HG02970 (cell line): ENCODE results near the gene XRCC4.

ENCODE experiments used
- ATAC-seq: cut with Tn5 transposase; IDR thresholded peaks from one replicate; pipeline ENCODE4 v1.9.1; 2021; ENCODE audit warnings: mild to moderate bottlenecking, moderate library complexity, moderate number of reproducible peaks; ENCODE audit not compliant: unreplicated experiment, low FRiP score

The XRCC4 gene

DNA sequence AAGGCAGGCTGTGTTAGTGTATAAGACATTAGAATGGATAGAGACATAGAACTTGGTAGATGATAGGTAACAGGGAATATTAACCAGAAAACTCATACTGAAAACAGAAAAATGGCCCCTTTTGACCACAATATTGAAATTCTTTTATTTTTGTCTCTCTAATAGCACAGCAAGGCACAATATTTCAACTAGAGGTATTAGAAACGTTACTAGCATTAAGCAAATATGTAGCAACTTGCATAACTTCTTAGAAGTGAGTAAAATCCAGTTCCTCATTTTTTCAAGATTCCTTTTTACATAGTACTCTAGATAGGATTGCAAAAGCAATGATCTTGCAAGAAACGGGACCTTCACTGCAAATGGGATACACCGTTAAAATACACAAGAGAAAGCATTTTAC, 291.5 kb downstream of the XRCC4 start:
- no peak for ATAC-seq

GRCh38 chr5:83370957-83371356, 293.6 kb downstream of the XRCC4 start:
- no peak for ATAC-seq

DNA sequence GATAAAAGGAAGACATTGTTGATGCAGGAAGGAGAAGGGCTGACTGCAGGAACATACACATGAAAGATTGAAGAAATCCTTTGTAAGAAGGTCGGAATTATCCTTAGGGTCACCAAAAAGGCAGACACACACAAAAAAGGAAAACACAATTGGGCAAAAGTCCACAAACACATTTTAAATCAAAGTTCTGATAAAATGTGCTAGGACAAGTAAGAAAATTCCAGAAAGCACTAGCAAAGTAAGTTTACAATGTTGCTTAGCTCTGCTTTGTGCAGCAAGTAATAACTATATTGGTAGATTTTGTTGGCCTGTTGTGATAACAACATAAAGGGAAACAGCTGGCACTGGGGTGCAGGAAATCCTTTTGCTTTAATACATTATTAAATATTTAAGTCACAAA, 294.4 kb downstream of the XRCC4 start:
- no peak for ATAC-seq

GRCh38 chr5:83374547-83374946, 297.2 kb downstream of the XRCC4 start:
- no peak for ATAC-seq

DNA sequence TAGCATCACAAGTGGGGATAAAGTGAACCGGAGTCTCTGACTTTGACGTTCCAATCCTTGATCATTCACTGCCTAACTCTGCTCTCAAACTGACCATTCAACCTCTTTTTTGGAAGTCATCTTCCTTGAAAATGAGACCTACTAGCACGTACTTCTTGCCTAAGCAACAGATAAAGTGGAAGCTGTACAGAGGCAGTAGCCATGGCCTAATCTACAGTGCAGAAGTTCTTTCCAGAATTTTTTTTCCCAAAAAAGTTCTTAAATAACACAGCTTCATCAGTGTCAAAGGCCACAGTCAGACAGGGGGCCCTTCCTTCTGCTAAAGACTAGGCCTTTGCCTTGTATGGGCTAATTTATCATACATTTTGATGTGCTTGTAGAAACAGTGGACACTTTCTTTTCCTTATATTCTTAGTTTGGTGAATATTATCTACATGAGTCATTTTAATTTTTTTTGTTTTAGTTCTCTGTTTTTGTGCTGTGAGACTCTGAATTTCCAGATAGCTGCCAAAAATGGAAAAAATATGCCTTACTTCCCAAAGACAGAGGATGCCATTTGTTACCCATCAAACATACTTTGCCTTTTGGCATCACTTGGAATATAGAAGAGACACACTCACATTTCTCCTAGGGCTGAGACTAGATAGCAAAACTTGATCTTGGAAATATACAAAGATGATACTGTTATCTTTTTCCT, 297.9 kb downstream of the XRCC4 start:
- ATAC-seq: no peak

DNA sequence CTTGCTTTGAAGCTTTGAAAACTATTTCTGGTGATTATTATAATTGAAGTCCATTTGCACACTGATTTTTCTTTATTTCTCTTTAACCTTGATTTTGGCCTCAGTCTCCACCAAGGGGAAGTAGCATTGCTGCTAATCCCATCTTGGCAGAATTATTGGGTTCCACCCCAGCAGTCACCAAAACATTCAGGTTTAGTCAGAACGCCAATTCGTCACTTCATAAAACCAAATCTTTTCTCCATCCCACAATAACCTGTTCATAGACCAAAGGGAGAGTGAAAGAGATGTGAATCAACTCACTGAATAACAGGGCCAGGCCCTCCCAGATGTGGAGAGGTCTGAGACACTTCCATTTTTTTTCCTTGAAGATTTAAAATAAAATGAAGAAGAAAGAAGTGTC, 299.1 kb downstream of the XRCC4 start:
- ATAC-seq: no peak

DNA sequence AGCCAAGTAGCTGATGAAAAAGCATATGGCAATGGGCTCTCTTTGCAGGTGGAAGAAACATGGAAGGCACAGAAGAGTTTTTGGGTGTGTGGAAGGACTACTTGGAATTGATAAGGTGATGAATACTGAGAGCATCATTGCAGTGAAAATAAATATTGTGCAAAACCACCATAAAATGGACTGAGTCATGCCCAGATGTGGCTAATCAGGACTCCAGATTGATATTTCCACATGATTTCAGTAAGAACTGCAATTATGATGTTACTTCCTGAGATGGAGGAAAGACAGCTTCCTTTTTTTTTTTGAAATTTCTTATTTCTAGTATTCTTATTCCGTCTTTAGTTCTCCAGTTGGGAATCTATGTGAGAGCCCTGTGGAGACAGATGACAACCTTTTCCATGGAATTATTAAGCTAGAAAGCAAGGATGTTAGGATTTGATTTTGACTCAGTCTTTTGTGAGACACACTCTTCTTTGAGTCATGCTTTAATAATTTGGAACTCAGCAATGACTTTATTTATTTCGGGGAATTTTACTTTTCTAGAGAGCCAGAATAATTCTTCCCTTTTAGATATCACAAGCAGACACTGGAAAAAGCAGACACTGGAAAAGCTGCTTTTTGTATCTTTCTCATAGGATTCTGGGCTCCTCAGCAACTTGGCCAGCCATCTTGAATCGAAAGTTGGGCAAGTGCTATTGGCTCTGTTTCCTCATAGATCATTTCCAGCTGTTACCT, 300.0 kb downstream of the XRCC4 start:
- ATAC-seq: no peak

GRCh38 chr5:83378624-83379289, 301.4 kb downstream of the XRCC4 start:
- ATAC-seq: no peak

DNA sequence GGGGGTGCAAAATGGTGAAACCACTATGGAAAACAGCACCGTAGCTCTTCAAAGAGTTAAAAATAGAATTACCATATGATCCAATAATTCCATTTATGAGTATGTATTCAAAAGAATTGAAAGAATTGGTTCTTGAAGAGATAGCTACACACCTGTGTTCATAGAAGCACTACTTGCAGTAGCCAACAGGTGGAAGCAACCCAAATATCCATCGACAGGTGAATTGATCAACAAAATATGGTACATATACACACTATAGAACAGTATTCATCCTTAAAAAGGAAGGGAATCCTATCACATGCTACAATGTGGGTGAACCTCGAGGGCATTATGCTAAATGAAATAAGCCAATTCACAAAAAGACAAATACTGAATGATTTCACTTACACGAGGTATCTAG, 308.5 kb downstream of the XRCC4 start:
- no peak for ATAC-seq

DNA sequence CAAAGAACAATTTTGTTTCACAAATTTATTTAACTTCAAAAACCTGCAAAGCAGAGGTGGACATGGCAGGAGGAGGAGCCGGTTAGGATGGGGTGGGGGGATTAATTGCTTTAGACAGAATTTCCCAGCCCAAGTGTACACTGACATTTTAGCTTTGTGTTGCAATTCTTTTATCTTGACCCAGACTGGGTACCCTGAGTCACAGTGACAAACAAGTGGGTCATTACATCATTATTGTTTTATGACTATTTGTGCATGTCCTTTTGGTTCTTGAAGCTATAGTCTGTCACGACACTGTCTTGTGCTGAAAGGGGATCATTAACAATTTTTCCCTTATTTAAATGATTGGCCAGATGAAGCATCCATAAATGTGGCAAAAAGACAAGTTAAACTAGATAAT, 309.7 kb downstream of the XRCC4 start:
- ATAC-seq: no peak

DNA sequence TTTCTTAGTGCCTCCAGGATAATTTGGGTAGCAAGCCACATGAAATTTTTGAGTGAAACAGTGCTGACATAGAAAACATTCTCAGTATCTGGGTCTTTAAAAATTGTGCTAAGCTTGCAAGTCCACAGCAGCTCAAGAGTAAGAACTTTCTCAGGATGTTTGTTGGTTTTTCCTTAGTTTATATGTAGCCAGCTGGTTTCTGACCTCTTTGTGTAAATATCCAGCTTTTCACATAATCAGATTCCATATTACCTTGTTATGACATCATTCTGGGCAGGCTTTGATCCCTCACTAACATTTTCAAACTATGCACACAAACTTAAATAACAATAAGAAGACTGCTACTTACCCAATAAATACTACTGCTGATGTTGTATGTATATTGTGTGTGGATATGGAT, 311.3 kb downstream of the XRCC4 start:
- ATAC-seq: no peak

- no peak for ATAC-seq
Observed at GRCh38 chr5:83392766-83393503, 315.6 kb downstream of the XRCC4 start.

- ATAC-seq: no peak
Observed at GRCh38 chr5:83393504-83393866, 316.1 kb downstream of the XRCC4 start.

- no peak for ATAC-seq
Observed at GRCh38 chr5:83394190-83394589, 316.8 kb downstream of the XRCC4 start.

- no peak for ATAC-seq
Observed at GRCh38 chr5:83396662-83397061, 319.3 kb downstream of the XRCC4 start.

DNA sequence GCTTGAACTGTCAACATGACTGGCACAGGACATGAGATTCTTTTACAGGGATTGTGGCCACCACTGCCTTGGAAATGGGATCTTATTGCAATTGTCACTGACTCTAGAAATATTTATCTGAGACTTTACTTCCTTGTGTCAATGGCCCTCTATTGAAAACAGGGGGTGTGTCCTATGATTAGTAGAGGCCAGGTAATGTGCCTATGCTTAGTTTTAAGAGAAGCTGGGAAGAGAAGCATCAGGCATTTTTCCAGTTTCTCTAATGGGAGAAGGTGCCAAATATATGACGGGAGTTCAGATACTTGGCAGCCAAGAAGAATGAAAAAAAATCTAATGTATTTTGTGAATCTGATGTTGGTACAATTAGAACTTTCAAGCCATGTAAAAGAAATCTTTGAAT, 320.3 kb downstream of the XRCC4 start:
- no peak for ATAC-seq

DNA sequence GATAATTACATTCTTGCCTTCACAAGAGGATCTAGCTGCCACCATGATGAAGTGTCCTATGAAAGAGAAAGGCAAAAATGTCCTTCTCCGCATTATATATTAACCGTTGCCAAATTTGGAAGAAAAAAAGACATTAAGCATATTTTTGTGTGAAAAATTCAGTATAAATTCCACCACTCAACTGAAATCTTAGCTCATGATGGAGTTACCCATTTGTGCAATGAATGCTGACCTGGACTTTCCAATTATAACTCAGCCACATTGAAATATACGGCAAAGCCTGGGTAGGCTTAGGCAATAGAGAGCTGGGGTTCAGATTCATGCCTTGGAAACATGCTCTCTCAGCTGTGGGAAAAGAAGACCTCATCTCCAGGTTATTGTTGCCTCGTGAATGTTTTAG, 322.9 kb downstream of the XRCC4 start:
- no peak for ATAC-seq

GRCh38 chr5:83400701-83401100, 323.4 kb downstream of the XRCC4 start:
- ATAC-seq: no peak

DNA sequence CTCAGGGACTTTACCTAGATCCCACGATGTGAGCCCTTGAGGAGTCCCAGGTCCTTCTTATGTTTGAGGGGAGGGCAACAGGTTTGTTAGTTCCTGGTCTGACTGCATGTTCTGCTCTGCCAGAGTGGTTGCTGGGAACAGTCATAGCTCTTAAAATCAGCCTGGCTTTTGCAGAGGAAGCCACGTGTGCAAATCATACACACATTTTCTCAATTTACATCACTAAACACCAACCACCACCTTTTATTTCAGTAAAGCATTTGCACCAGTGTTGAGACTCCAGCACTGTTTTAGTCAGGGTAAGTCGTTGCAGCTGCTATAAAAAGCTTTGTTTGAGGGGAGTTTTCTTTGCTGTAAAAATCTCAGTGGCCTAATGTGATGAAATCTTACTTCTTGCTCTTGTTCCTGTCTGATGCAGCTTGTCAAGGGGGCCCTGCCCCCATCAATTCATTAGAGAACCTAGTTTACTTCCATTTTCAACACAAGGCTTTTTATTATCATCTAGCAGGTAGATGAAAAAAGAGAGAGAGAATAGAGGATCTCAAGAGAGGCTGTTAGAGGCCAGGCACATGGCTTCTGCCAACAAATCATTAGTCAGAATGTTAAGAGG, 323.9 kb downstream of the XRCC4 start:
- ATAC-seq: no peak

DNA sequence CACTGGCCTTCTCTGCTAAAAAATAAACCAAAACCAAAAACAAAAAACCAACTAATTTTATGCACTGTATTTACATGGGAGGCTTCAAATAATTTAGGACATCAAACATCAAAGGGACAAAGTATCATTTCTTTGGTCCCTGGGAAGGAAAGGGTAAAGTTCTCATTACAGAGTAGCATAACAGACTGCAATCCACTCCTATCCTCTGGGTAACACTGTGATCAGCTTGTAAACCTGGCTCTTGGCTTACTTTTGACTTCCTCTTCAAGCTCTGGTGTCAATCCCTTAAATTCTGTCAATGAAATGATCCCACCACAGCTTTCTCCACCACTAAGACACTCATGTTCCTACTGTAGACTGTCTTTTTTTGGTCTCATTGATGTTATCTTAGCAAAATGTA, 324.4 kb downstream of the XRCC4 start:
- ATAC-seq: no peak
